ENCODE results near the gene PHF2.

DNA sequence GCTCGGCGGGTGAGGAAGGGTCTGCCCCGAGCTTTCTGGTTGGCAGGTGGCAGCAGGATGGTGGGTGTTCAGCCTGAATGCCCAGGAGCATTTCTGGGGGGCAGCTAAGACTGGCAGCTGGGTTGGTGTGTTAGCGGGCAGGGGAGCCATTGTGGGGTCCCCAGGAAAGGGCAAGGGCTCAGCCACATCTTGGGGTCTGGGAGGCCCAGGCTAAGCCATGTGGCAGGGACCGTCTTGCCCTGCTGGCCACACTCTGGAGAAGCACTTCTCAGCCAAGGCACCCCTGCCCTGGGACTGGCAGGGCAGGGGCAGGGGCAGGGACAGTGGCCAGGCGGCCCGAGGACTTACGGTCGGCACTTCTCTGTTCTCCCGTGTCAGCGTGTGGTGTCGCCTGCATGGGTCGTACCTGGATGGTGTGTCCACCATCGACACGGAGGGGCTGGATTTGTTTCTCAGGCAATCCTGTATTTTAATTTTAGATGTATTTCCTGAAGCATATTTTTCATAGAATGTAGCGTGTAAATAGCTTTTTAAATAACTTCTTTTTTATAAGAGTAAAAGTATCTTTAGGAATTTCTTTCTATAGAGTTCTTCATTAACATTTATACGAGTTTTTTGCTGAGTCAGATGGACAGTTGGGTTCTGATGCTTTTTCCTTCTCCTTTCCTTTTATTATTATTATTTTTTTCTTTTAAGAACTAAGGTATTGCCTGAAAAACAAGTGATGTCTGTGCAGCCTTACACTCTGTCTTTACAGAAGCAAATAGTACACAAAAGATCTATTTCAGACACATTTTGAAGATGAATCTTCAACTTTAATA lies 102.0 kb downstream of the PHF2 start:
- TF ChIP-seq, protein P1, sequence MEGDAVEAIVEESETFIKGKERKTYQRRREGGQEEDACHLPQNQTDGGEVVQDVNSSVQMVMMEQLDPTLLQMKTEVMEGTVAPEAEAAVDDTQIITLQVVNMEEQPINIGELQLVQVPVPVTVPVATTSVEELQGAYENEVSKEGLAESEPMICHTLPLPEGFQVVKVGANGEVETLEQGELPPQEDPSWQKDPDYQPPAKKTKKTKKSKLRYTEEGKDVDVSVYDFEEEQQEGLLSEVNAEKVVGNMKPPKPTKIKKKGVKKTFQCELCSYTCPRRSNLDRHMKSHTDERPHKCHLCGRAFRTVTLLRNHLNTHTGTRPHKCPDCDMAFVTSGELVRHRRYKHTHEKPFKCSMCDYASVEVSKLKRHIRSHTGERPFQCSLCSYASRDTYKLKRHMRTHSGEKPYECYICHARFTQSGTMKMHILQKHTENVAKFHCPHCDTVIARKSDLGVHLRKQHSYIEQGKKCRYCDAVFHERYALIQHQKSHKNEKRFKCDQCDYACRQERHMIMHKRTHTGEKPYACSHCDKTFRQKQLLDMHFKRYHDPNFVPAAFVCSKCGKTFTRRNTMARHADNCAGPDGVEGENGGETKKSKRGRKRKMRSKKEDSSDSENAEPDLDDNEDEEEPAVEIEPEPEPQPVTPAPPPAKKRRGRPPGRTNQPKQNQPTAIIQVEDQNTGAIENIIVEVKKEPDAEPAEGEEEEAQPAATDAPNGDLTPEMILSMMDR (IDR thresholded peaks at IDR 0.05) = no peak
- TF ChIP-seq POLR2A (IDR thresholded peaks at IDR 0.05) = no peak

Data from thyroid gland (tissue), 4 donors.